Keratinocyte (primary cell): ENCODE results near the gene SETBP1. TPM values are rescaled to one million over a fixed set of nuclear protein-coding genes. Genes with fewer than 3 reads are reported as not detected.

Experiments
- DNase-seq: peaks from one replicate; pipeline ENCODE4 v3.0.0-alpha.2; 2011; ENCODE audit warnings: low read depth, missing footprints, low spot score
- FAIRE-seq: peaks from 2 replicates; lab custom pipeline; 2011; peaks lifted over from hg19 to GRCh38; lab: Jason Lieb, UNC
- H2AFZ ChIP-seq: 2 replicates; pipeline ENCODE4 v1.6.0; 2012; ENCODE audit warnings: low read length, control low read depth, inconsistent platforms; ENCODE audit not compliant: control insufficient read depth
- H3K27ac ChIP-seq: 2 replicates; pipeline ENCODE4 v1.5.1; 2011; ENCODE audit warnings: low read length; ENCODE audit not compliant: control insufficient read depth, insufficient read depth
- H3K27me3 ChIP-seq: 3 replicates; pipeline ENCODE4 v1.6.0; 2011; ENCODE audit warnings: low read length; ENCODE audit not compliant: control insufficient read depth, insufficient read depth; ENCODE audit errors: extremely low read depth
- H3K36me3 ChIP-seq, 2 experiments: 2 replicates in 1 of 2; 3 replicates in 1 of 2; pipeline ENCODE4 v1.5.1; 2011; ENCODE audit warnings: low read length in 2 of 2, mild to moderate bottlenecking in 1 of 2; ENCODE audit not compliant: control insufficient read depth in 2 of 2, insufficient read depth in 2 of 2; ENCODE audit errors: extremely low read depth in 1 of 2
- H3K4me1 ChIP-seq: 3 replicates; pipeline ENCODE4 v1.5.1; 2011; ENCODE audit warnings: low read length; ENCODE audit not compliant: control insufficient read depth, insufficient read depth; ENCODE audit errors: extremely low read depth
- H3K4me2 ChIP-seq: 3 replicates; pipeline ENCODE4 v1.6.0; 2011; ENCODE audit warnings: low read depth, low read length; ENCODE audit not compliant: control insufficient read depth, insufficient read depth; ENCODE audit errors: extremely low read depth
- H3K4me3 ChIP-seq, 3 experiments: fragments of 200-600 bp in 1 of 3; sonication (generic) in 1 of 3; 2 replicates in 2 of 3; 3 replicates in 1 of 3; pipeline ENCODE4 v1.5.1; 2011 to 2016; ENCODE audit warnings: low read length in 3 of 3, mild to moderate bottlenecking in 3 of 3, control low read depth in 2 of 3, inconsistent platforms in 1 of 3, low read depth in 1 of 3, mixed read lengths in 1 of 3, mixed run types in 1 of 3, moderate library complexity in 1 of 3; ENCODE audit not compliant: control insufficient read depth in 2 of 3, insufficient read depth in 2 of 3; ENCODE audit errors: extremely low read depth in 1 of 3
- H3K79me2 ChIP-seq: 2 replicates; pipeline ENCODE4 v1.6.0; 2012; ENCODE audit warnings: low read length; ENCODE audit not compliant: control insufficient read depth, insufficient read depth
- H3K9ac ChIP-seq: 3 replicates; pipeline ENCODE4 v1.6.0; 2011; ENCODE audit warnings: low read length; ENCODE audit not compliant: control insufficient read depth, insufficient read depth; ENCODE audit errors: extremely low read depth
- H3K9me1 ChIP-seq: 3 replicates; pipeline ENCODE4 v1.6.0; 2011; ENCODE audit warnings: low read length; ENCODE audit not compliant: control insufficient read depth, insufficient read depth; ENCODE audit errors: extremely low read depth
- H3K9me3 ChIP-seq: 2 replicates; pipeline ENCODE4 v1.5.1; 2012; ENCODE audit warnings: low read depth, low read length; ENCODE audit not compliant: control insufficient read depth
- H4K20me1 ChIP-seq: 3 replicates; pipeline ENCODE4 v1.6.0; 2011; ENCODE audit warnings: low read length; ENCODE audit not compliant: control insufficient read depth, insufficient read depth; ENCODE audit errors: extremely low read depth
- CTCF ChIP-seq, 3 experiments: IDR thresholded peaks in 1 of 3; conservative IDR thresholded peaks in 1 of 3; optimal IDR thresholded peaks in 1 of 3; 2 replicates in 2 of 3; 3 replicates in 1 of 3; pipeline versions ENCODE3 to v1.5.1; 2011; ENCODE audit warnings: low read length in 3 of 3, mild to moderate bottlenecking in 3 of 3, moderate library complexity in 2 of 3, control low read depth in 1 of 3, inconsistent platforms in 1 of 3; ENCODE audit not compliant: insufficient read depth in 2 of 3; ENCODE audit errors: extremely low read depth in 1 of 3
- EZH2 ChIP-seq: IDR thresholded peaks from one replicate; pipeline ENCODE4 v1.6.1; 2012; ENCODE audit warnings: inconsistent platforms, mild to moderate bottlenecking, low read length, moderate library complexity
- dilution Hi-C: fragments of 300-500 bp; cut with MboI; formaldehyde crosslinking; loops from one replicate; pipeline ENCODE4 v1.7.0; 2020; ENCODE audit warnings: low sequenced_read_pairs; ENCODE audit not compliant: extremely low pct_ligation_motif_present
- polyA plus RNA-seq, 5 experiments: library from polyadenylated mRNA; depleted of rRNA in 3 of 5; stranded (reverse) in 3 of 5; stranded (forward) in 1 of 5; unstranded in 1 of 5; fragments of >200 nt; gene quantifications; 1 replicate in 1 of 5; 2 replicates in 3 of 5; 3 replicates in 1 of 5; pipeline versions ENCODE4 v1.2.1 to v1.2.3, GENCODE V29; 2011 to 2012; ENCODE audit warnings: missing spikeins in 2 of 5, low read depth in 1 of 5, low replicate concordance in 1 of 5

Gene SETBP1
- polyA plus RNA-seq, 1 donor (not counting 4 experiments of a cell fraction or from before 2014, with no cell fraction given) = 3.3 TPM

GRCh38 chr18:44765456-44765855 lies 84.8 kb downstream of the SETBP1 start:
- TF ChIP-seq CTCF (optimal IDR thresholded peaks at IDR 0.05 in 1 of 3, IDR thresholded peaks at IDR 0.05 in 1 of 3, conservative IDR thresholded peaks at IDR 0.05 in 1 of 3; ENCODE audit: extremely low read depth in 1 of 3, insufficient read depth in 2 of 3, low read length in 3 of 3) (no peak), EZH2 (no peak)
- Histone ChIP-seq H3K4me1 (no peaks in the 10 kb centered on the region), H3K27me3 (no peaks in the 10 kb centered on the region), H3K4me2 (no peak overlapping the region), H2AFZ (no peak overlapping the region), H3K79me2 (no peaks in the 10 kb centered on the region), H4K20me1 (no peaks in the 10 kb centered on the region), H3K9me1 (no peaks in the 10 kb centered on the region), H3K9ac (no peak overlapping the region), H3K27ac (no peak overlapping the region), H3K36me3 (no peaks in the 10 kb centered on the region), H3K9me3 (no peaks in the 10 kb centered on the region), H3K4me3 (no peak overlapping the region)
- DNase-seq (no peak), FAIRE-seq (no peak)
- dilution Hi-C loops = no loop called here

GRCh38 chr18:44766450-44766849 lies 85.8 kb downstream of the SETBP1 start:
- Histone ChIP-seq H3K4me1 (no peaks in the 10 kb centered on the region), H3K27me3 (no peaks in the 10 kb centered on the region), H3K9me1 (no peaks in the 10 kb centered on the region), H3K79me2 (no peaks in the 10 kb centered on the region), H3K9me3 (no peaks in the 10 kb centered on the region), H4K20me1 (no peaks in the 10 kb centered on the region), H3K9ac (no peak overlapping the region), H2AFZ (no peak overlapping the region), H3K27ac (no peak overlapping the region), H3K4me2 (no peak overlapping the region), H3K36me3 (no peaks in the 10 kb centered on the region), H3K4me3 (no peak overlapping the region)
- dilution Hi-C loops = no loop called here
- DNase-seq (no peak), FAIRE-seq (no peak)
- TF ChIP-seq EZH2 (no peak), CTCF (optimal IDR thresholded peaks at IDR 0.05 in 1 of 3, IDR thresholded peaks at IDR 0.05 in 1 of 3, conservative IDR thresholded peaks at IDR 0.05 in 1 of 3; ENCODE audit: extremely low read depth in 1 of 3, insufficient read depth in 2 of 3, low read length in 3 of 3) (no peak)
